GM12873 (cell line): Measurements from ENCODE around the gene EPHA2.

Source experiments
- TF ChIP-seq, protein P1 (sequence below): IDR thresholded peaks from 2 replicates; pipeline ENCODE4 v1.5.1; 2012; ENCODE audit warnings: low read depth, mild to moderate bottlenecking, moderate library complexity, low read length, control low read depth; ENCODE audit not compliant: insufficient read depth; ENCODE audit errors: missing control alignments

Gene EPHA2

DNA sequence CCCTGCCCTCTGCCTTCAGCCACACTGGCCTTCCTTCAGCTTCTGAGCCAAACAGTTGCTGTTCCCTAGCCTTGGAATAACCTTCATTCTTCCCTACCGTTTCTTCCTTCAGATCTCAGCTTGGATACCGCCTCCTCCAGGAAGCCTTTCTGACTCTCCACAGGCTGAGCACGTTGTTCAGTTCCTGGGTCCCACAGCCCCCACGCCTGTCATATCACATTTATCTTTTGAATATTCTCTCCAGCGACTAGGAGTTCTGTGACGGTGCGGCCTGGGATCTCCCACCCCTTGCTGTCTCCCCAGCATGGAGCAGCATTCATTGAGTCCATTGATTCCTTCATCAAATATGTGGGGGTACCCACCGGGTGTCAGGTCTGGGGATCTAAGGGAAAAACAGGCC, 39.2 kb downstream of the EPHA2 start:
- TF ChIP-seq, protein P1, sequence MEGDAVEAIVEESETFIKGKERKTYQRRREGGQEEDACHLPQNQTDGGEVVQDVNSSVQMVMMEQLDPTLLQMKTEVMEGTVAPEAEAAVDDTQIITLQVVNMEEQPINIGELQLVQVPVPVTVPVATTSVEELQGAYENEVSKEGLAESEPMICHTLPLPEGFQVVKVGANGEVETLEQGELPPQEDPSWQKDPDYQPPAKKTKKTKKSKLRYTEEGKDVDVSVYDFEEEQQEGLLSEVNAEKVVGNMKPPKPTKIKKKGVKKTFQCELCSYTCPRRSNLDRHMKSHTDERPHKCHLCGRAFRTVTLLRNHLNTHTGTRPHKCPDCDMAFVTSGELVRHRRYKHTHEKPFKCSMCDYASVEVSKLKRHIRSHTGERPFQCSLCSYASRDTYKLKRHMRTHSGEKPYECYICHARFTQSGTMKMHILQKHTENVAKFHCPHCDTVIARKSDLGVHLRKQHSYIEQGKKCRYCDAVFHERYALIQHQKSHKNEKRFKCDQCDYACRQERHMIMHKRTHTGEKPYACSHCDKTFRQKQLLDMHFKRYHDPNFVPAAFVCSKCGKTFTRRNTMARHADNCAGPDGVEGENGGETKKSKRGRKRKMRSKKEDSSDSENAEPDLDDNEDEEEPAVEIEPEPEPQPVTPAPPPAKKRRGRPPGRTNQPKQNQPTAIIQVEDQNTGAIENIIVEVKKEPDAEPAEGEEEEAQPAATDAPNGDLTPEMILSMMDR, result no peak

- TF ChIP-seq, protein P1, result no peak
Measured at GRCh38 chr1:16116002-16116401, 39.9 kb downstream of the EPHA2 start.

GRCh38 chr1:16115468-16115983, 40.3 kb downstream of the EPHA2 start:
- TF ChIP-seq, protein P1, result no peak

DNA sequence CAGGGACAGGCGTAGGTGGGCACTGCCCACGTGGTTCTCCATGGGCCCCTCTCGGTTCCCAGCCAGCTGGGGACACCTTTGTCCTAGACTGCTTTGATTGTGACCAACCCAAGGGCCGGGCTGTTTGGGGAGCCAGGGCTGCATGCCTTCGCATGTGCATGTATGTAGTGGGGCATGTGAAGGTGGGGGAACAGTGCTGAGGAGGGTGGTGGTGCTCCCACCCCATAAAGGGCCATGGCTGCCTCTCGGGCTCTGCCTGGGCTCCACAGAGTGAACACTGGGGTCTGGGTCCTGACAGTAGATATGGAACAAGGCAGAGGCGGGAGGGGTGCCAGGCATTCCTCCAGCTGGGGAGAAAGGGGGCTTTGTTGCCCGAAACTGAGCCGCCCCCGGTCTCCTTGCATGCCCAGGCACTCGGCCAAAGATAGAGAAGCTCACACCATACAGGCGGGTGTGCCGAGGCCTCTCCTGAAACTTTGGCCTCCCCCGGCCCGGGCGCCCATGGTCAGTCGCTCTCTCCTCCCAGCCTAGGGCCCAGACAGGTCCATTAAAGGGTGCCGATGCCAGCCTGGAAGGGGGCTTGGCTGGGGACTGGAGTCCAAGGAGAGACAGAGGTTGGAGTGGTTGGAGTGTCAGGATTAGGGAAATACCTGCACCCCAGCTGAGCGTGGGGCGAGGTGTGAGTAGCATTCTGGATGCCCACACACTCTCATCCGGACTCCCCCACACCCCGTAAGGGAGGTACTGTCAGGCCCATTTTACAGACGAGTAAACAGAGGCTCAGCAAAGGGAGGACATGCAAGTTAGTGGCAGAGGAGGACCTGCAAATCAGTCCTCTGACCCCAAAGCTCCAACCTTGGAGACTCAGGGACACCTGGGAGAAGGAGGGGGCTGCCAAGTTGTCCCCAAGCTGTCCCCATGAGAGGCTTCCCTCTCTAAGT, 41.1 kb downstream of the EPHA2 start:
- TF ChIP-seq, protein P1, result no peak

- TF ChIP-seq, protein P1, result no peak
Measured at GRCh38 chr1:16112596-16113555, 43.0 kb downstream of the EPHA2 start.

GRCh38 chr1:16111771-16112595, 43.9 kb downstream of the EPHA2 start:
- TF ChIP-seq, protein P1, result no peak
